ENCODE measurements around the gene ZNF419.

ZNF419 gene

DNA sequence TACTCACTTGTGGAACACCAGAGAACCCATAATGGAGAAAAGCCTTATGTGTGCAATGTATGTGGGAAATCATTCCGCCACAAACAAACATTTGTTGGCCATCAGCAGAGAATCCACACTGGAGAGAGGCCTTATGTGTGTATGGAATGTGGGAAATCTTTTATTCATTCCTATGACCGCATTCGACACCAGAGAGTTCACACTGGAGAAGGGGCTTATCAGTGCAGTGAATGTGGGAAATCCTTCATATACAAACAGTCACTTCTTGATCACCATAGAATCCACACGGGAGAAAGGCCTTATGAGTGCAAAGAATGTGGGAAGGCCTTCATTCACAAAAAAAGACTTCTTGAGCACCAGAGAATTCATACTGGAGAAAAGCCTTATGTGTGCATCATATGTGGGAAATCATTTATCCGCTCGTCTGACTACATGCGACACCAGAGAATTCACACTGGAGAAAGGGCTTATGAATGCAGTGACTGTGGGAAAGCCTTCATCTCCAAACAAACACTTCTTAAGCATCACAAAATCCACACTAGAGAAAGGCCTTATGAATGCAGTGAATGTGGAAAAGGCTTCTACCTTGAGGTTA lies 50.5 kb downstream of the ZNF419 start:
- DNase-seq = peak; percentile 10

Measured in eye (tissue), 1 donor.